ENCODE measurements around the gene CAVIN3.
A peak's percentile ranks its signal among the peaks of the same experiment; 100 is the strongest.

CAVIN3 gene

GRCh38 chr11:6323291-6323905 lies 3.1 kb upstream of the CAVIN3 start (continued):
- TF ChIP-seq POU6F1 (CRISPR knock-in tag; IDR thresholded peaks at IDR 0.05; ENCODE audit: borderline replicate concordance, low read depth) (no peak), ZC3H10 (CRISPR knock-in tag; IDR thresholded peaks at IDR 0.05) (no peak), TOX (CRISPR knock-in tag; IDR thresholded peaks at IDR 0.05; ENCODE audit: borderline replicate concordance) (no peak)

- peak; percentile 12; the same call in 2 of the 3 replicates for ATAC-seq
Measured at GRCh38 chr11:6321961-6322362, 1.7 kb upstream of the CAVIN3 start.

GRCh38 chr11:6321356-6321755 lies 1.1 kb upstream of the CAVIN3 start:
- ATAC-seq: no peak

More at GRCh38 chr11:6321961-6322362, 1.7 kb upstream of the CAVIN3 start:
- TF ChIP-seq ESRRG (CRISPR knock-in tag; IDR thresholded peaks at IDR 0.05): no peak

GRCh38 chr11:6319704-6320410 lies 444 bp downstream of the CAVIN3 start:
- ATAC-seq: peak; percentile 54
- TF ChIP-seq RARB (CRISPR knock-in tag; IDR thresholded peaks at IDR 0.05) (no peak), ARNTL (CRISPR knock-in tag; IDR thresholded peaks at IDR 0.05; ENCODE audit: borderline replicate concordance, low read depth) (no peak), TSHZ2 (CRISPR knock-in tag; IDR thresholded peaks at IDR 0.05) (no peak), CSDC2 (CRISPR knock-in tag; IDR thresholded peaks at IDR 0.05) (no peak), ZNF70 (CRISPR knock-in tag; IDR thresholded peaks at IDR 0.05) (no peak), ZNF8 (CRISPR knock-in tag; IDR thresholded peaks at IDR 0.05) (no peak), ZC3H10 (CRISPR knock-in tag; IDR thresholded peaks at IDR 0.05) (no peak), ZNF565 (CRISPR knock-in tag; conservative IDR thresholded peaks at IDR 0.05; ENCODE audit: low read depth) (no peak), POU6F1 (CRISPR knock-in tag; IDR thresholded peaks at IDR 0.05; ENCODE audit: borderline replicate concordance, low read depth) (no peak), PPARA (CRISPR knock-in tag; IDR thresholded peaks at IDR 0.05; ENCODE audit: borderline replicate concordance) (no peak), GLIS3 (CRISPR knock-in tag; IDR thresholded peaks at IDR 0.05) (no peak), CREB5 (CRISPR knock-in tag; IDR thresholded peaks at IDR 0.05; ENCODE audit: low read depth) (no peak), SNAI2 (CRISPR knock-in tag; IDR thresholded peaks at IDR 0.05) (no peak), TOX (CRISPR knock-in tag; IDR thresholded peaks at IDR 0.05; ENCODE audit: borderline replicate concordance) (no peak)

More at GRCh38 chr11:6321356-6321755, 1.1 kb upstream of the CAVIN3 start:
- no peak for TF ChIP-seq ISL1 (CRISPR knock-in tag; IDR thresholded peaks at IDR 0.05)
- no peak for TF ChIP-seq RARB (CRISPR knock-in tag; IDR thresholded peaks at IDR 0.05)
- no peak for TF ChIP-seq CSDC2 (CRISPR knock-in tag; IDR thresholded peaks at IDR 0.05)
- no peak for TF ChIP-seq ESRRG (CRISPR knock-in tag; IDR thresholded peaks at IDR 0.05)
- TF ChIP-seq CREB5 (CRISPR knock-in tag; IDR thresholded peaks at IDR 0.05; ENCODE audit: low read depth): no peak
- TF ChIP-seq ZNF8 (CRISPR knock-in tag; IDR thresholded peaks at IDR 0.05): no peak
- TF ChIP-seq ZNF565 (CRISPR knock-in tag; conservative IDR thresholded peaks at IDR 0.05; ENCODE audit: low read depth): no peak
- TF ChIP-seq OSR1 (CRISPR knock-in tag; IDR thresholded peaks at IDR 0.05): no peak
- TF ChIP-seq TCF4 (CRISPR knock-in tag; IDR thresholded peaks at IDR 0.05; ENCODE audit: borderline replicate concordance): no peak
- TF ChIP-seq ZFP30 (CRISPR knock-in tag; IDR thresholded peaks at IDR 0.05): no peak
- TF ChIP-seq CSRNP3 (CRISPR knock-in tag; IDR thresholded peaks at IDR 0.05): no peak

Measured in SK-N-SH treated with all-trans-retinoic acid at 6 μM for 48 hours (cell line).